ENCODE data around the gene FRMD4A. TPM values are rescaled to one million over a fixed set of nuclear protein-coding genes. Genes with fewer than 3 reads are reported as not detected.

The FRMD4A gene
- total and polyA plus RNA-seq, 2 of the 4 experiments (the other 2 are of a cell fraction) = 30.3 to 68.8 TPM

DNA sequence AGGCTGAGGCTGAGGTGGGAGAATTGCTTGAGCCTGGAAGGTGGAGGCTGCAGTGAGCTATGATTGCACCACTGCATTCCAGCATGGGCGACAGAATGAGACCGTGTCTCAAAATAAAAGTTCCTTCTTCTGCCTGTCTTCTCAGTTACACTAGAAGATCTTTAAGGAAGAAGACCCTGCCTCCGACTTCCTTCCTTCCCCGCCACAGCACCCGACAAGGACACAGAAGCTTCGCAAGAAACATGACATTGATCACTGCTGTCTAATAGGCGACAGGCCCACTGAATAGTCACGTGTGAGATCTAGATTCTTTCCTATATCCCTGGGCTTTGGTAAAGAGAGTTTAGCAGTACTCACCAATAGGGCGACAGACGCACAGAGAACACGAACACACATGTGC, 625.8 kb downstream of the FRMD4A start:
- WGBS, 2 experiments (ENCODE audit: extremely low coverage in 2 of 2, insufficient read length in 1 of 2) = 83% methylated on average over 4 of the region's 11 CpGs; no CpG with 5 or more reads in 1 of the 2 experiments
- Histone ChIP-seq H3K4me2 (ENCODE audit: low read depth, low read length) (peak overlapping the region; percentile 58), H3K18ac (ENCODE audit: low read depth, low read length) (no peak overlapping the region), H3K4me3 (ENCODE audit: insufficient read depth, low read depth, low read length) (no peak overlapping the region), H4K91ac (ENCODE audit: insufficient read depth, low read depth, low read length) (no peak overlapping the region), H2AFZ (replicated peaks; ENCODE audit: low read length, poor library complexity) (no peak overlapping the region), H3K27me3 (ENCODE audit: control insufficient read depth, insufficient read depth, low read length) (no peaks in the 10 kb centered on the region), H2BK15ac (ENCODE audit: low read depth, low read length) (no peak overlapping the region), H3K56ac (ENCODE audit: extremely low read depth, insufficient read depth, low read length) (no peak overlapping the region), H3K4ac (ENCODE audit: low read depth, low read length) (no peak overlapping the region), H3K14ac (replicated peaks; ENCODE audit: low read depth, low read length) (0 out of 2 replicates have a peak overlapping the region, but pooled peaks have one; percentile 3), H4K20me1 (ENCODE audit: insufficient read depth, low read length) (peaks cover 8% of the 10 kb centered on the region; the same call in 1 of the 2 replicates), H3K27ac (ENCODE audit: insufficient read depth, low read length) (no peak overlapping the region), H2AK5ac (ENCODE audit: low read depth, low read length) (peak overlapping the region; percentile 29), H2AK9ac (replicated peaks; ENCODE audit: low read depth, low read length, poor library complexity) (no peak overlapping the region), H3K9me3 (ENCODE audit: control insufficient read depth, insufficient read depth, low read length) (no peaks in the 10 kb centered on the region), H3K9ac (ENCODE audit: low read depth, low read length) (no peak overlapping the region), H3K4me1 (ENCODE audit: control insufficient read depth, insufficient read depth, low read length) (peaks cover 19% of the 10 kb centered on the region), H4K5ac (ENCODE audit: low read depth, low read length) (no peak overlapping the region), H3K9me1 (ENCODE audit: insufficient read depth, low read length) (peaks cover 23% of the 10 kb centered on the region), H2BK20ac (ENCODE audit: low read depth, low read length) (no peak overlapping the region), H3K23ac (ENCODE audit: low read depth, low read length) (no peak overlapping the region), H4K8ac (ENCODE audit: low read depth in 2 of 2, low read length in 2 of 2) (no peak overlapping the region), H2BK5ac (ENCODE audit: low read depth, low read length, poor library complexity, severe bottlenecking) (no peak overlapping the region), H3K79me1 (ENCODE audit: low read depth in 1 of 2, low read length in 2 of 2) (peaks cover 23 to 96% of the 10 kb centered on the region in 2 experiments), H2BK120ac (ENCODE audit: low read depth, low read length) (no peak overlapping the region), H3K36me3 (ENCODE audit: control insufficient read depth, insufficient read depth, low read length) (peaks cover 17% of the 10 kb centered on the region)
- ATAC-seq (ENCODE audit: low read depth) = no peak
- POLR2A ChIA-PET (ENCODE audit: unreplicated experiment) = no interaction called here
- BruUV-seq (replicated peaks) = no TSS peak
- CTCF ChIA-PET = interaction anchor here (0.6 kb wide), 1 partner anchor 20 kb away, joined by 3 read pairs; no protein-coding TSS in a partner anchor
- TF ChIP-seq SMC3 (IDR thresholded peaks at IDR 0.05; ENCODE audit: low read depth, low read length) (no peak), CEBPB (IDR thresholded peaks at IDR 0.05; ENCODE audit: low read depth, low read length) (no peak)
- dilution Hi-C loops (cut with HindIII; ENCODE audit: low sequenced_read_pairs, unreplicated experiment) (no loop called here), intact Hi-C loops (cut with micrococcal nuclease) (loop anchor here (5.0 kb wide), 1 partner anchor 43 kb away; no protein-coding TSS in a partner anchor), in situ Hi-C loops (cut with MboI; ENCODE audit: low sequenced_read_pairs) (no loop called here)
- no peak for DNase-seq

Measured in IMR-90 (cell line).